HUES48 (cell line): ENCODE results near the gene GRAMD2B.
"Not testable (repeated sequence)": the region's sequence is repeated elsewhere in the genome, so short reads cannot be mapped to it uniquely, and the experiment has no call there.

ENCODE experiments used
- H3K27ac ChIP-seq: one replicate; pipeline ENCODE4 v1.7.0; 2013; ENCODE audit warnings: low read depth, low read length, inconsistent platforms
- H3K27me3 ChIP-seq: 2 replicates; pipeline ENCODE4 v1.6.1; 2013; ENCODE audit warnings: mild to moderate bottlenecking, low read length; ENCODE audit not compliant: control insufficient read depth, insufficient read depth
- H3K36me3 ChIP-seq: 2 replicates; pipeline ENCODE4 v1.6.1; 2013; ENCODE audit warnings: low read length; ENCODE audit not compliant: control insufficient read depth, insufficient read depth
- H3K4me1 ChIP-seq: 2 replicates; pipeline ENCODE4 v1.6.1; 2013; ENCODE audit warnings: mild to moderate bottlenecking, low read length; ENCODE audit not compliant: control insufficient read depth, insufficient read depth
- H3K4me3 ChIP-seq: 2 replicates; pipeline ENCODE4 v1.5.1; 2013; ENCODE audit warnings: mild to moderate bottlenecking, low read depth, low read length
- H3K9ac ChIP-seq: 2 replicates; pipeline ENCODE4 v1.6.1; 2013; ENCODE audit warnings: mild to moderate bottlenecking, low read depth, low read length, moderate library complexity
- H3K9me3 ChIP-seq: 2 replicates; pipeline ENCODE4 v1.6.1; 2013; ENCODE audit warnings: low read length; ENCODE audit not compliant: control insufficient read depth, insufficient read depth

Gene GRAMD2B

GRCh38 chr5:126390051-126390450 lies 33.2 kb upstream of the GRAMD2B start:
- Histone ChIP-seq H3K36me3 (no peaks in the 10 kb centered on the region), H3K9ac (no peak overlapping the region), H3K4me3 (no peak overlapping the region), H3K27ac (no peak overlapping the region), H3K27me3 (no peaks in the 10 kb centered on the region), H3K9me3 (no peaks in the 10 kb centered on the region), H3K4me1 (peaks cover 5% of the 10 kb centered on the region; the same call in 1 of the 2 replicates)

- Histone ChIP-seq H3K9me3 (no peaks in the 10 kb centered on the region), H3K4me3 (no peak overlapping the region), H3K27me3 (no peaks in the 10 kb centered on the region), H3K36me3 (no peaks in the 10 kb centered on the region), H3K27ac (no peak overlapping the region), H3K4me1 (0 out of 2 replicates have a peak, but pooled peaks cover 9% of the 10 kb centered on the region), H3K9ac (no peak overlapping the region)
Observed at GRCh38 chr5:126391386-126391785, 31.8 kb upstream of the GRAMD2B start.

- no peaks in the 10 kb centered on the region for H3K9me3 ChIP-seq
- H3K27me3 ChIP-seq, result no peaks in the 10 kb centered on the region
- no peak overlapping the region for H3K27ac ChIP-seq
- no peak overlapping the region for H3K9ac ChIP-seq
- H3K4me1 ChIP-seq, result 0 out of 2 replicates have a peak, but pooled peaks cover 9% of the 10 kb centered on the region
- H3K4me3 ChIP-seq, result no peak overlapping the region
- no peaks in the 10 kb centered on the region for H3K36me3 ChIP-seq
Observed at GRCh38 chr5:126394211-126394788, 28.9 kb upstream of the GRAMD2B start.

DNA sequence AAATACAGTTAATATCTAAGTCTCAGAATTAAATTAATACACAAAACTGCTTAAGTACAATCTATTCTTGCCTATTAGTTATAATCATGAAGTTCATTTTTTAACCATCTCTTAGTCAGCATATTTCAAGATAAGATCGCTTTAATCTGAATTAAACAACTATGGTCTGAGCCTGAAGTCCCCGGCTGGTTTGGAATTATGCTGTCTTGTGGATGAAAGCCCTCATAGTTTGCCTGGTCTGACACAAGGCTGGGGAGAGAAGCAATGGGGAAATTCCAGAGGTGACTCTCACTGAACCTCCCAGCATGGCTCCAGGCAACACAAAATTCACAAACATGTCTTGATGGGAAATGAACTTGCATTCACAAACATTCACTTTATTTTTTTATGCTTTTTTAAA lies 28.0 kb upstream of the GRAMD2B start:
- H3K4me1 ChIP-seq, result 0 out of 2 replicates have a peak, but pooled peaks cover 9% of the 10 kb centered on the region
- no peaks in the 10 kb centered on the region for H3K27me3 ChIP-seq
- H3K9me3 ChIP-seq, result peaks cover 7% of the 10 kb centered on the region
- no peaks in the 10 kb centered on the region for H3K36me3 ChIP-seq
- no peak overlapping the region for H3K27ac ChIP-seq
- H3K9ac ChIP-seq, result no peak overlapping the region
- H3K4me3 ChIP-seq, result no peak overlapping the region

- Histone ChIP-seq H3K9ac (no peak overlapping the region), H3K9me3 (peaks cover 12% of the 10 kb centered on the region), H3K4me1 (0 out of 2 replicates have a peak, but pooled peaks cover 9% of the 10 kb centered on the region), H3K36me3 (no peaks in the 10 kb centered on the region), H3K27ac (no peak overlapping the region), H3K27me3 (no peaks in the 10 kb centered on the region), H3K4me3 (no peak overlapping the region)
Observed at GRCh38 chr5:126395605-126396004, 27.6 kb upstream of the GRAMD2B start.

DNA sequence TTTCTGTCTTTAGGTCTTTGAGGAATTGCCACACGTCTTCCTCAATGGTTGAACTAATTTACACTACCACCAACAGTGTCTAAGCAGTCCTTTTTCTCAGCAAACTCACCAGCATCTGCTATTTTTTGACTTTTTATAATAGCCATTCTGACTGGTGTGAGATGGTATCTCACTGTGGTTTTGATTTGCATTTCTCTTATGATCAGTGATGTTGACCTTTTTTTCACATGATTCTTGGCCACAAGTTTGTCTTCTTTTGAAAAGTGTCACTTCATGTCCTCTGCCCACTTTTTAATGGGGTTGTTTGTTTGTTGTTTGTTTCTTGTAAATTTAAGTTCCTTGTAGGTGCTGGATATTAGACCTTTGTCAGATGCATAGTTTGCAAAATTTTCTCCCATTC lies 26.5 kb upstream of the GRAMD2B start:
- not testable (repeated sequence) for H3K4me3 ChIP-seq, H3K36me3 ChIP-seq, H3K9ac ChIP-seq, H3K27me3 ChIP-seq, H3K4me1 ChIP-seq, H3K27ac ChIP-seq
- H3K9me3 ChIP-seq, result peaks cover 22% of the 10 kb centered on the region

GRCh38 chr5:126398791-126399190 lies 24.4 kb upstream of the GRAMD2B start:
- H3K9me3 ChIP-seq, result peaks cover 22% of the 10 kb centered on the region
- H3K9ac ChIP-seq, result no peak overlapping the region

DNA sequence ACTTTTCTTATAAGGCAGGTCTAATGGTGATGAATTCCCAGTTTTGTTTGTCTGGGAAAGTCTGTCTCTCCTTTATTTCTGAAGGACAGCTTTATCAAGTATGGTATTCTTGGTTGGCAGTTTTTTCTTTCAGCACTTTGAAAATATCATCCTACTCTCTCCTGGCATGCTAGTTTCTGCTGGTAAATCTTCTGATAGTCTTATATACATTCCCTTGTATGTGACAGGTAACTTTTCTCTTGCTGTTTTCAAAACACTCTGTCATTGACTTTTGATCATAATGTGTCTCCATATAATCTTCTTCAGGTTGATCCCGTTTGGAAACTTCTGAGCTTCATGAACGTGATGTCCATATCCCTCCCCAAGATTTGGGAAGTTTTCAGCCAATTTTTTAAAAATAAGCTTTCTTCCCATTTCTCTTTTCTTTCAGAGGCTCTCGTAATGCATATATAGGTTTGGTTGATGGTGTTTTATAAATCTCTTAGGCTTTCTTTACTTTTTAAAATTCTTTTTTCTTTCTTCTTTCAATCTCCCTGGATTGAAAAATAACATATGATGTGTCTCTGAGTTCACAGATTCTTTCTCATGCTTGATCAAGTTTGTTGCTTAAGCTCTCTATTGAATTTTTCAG lies 22.5 kb upstream of the GRAMD2B start:
- H3K27ac ChIP-seq, result no peak overlapping the region
- no peak overlapping the region for H3K4me3 ChIP-seq
- no peaks in the 10 kb centered on the region for H3K27me3 ChIP-seq

More at GRCh38 chr5:126398791-126399190, 24.4 kb upstream of the GRAMD2B start:
- H3K27ac ChIP-seq, result no peak overlapping the region
- no peak overlapping the region for H3K4me3 ChIP-seq
- H3K4me1 ChIP-seq, result peaks cover 12% of the 10 kb centered on the region; the same call in 1 of the 2 replicates
- no peaks in the 10 kb centered on the region for H3K27me3 ChIP-seq
- no peaks in the 10 kb centered on the region for H3K36me3 ChIP-seq

GRCh38 chr5:126402621-126403555 lies 20.3 kb upstream of the GRAMD2B start:
- H3K36me3 ChIP-seq, result no peaks in the 10 kb centered on the region
- peaks cover 12% of the 10 kb centered on the region for H3K4me1 ChIP-seq
- H3K4me3 ChIP-seq, result no peak overlapping the region
- H3K27me3 ChIP-seq, result no peaks in the 10 kb centered on the region
- H3K27ac ChIP-seq, result no peak overlapping the region
- H3K9ac ChIP-seq, result no peak overlapping the region
- H3K9me3 ChIP-seq, result peaks cover 22% of the 10 kb centered on the region

More for the DNA sequence above, 22.5 kb upstream of the GRAMD2B start:
- peaks cover 22% of the 10 kb centered on the region for H3K9me3 ChIP-seq
- H3K9ac ChIP-seq, result no peak overlapping the region
- H3K36me3 ChIP-seq, result no peaks in the 10 kb centered on the region
- H3K4me1 ChIP-seq, result peaks cover 14% of the 10 kb centered on the region

GRCh38 chr5:126403876-126404275 lies 19.3 kb upstream of the GRAMD2B start:
- Histone ChIP-seq H3K27me3 (no peaks in the 10 kb centered on the region), H3K9me3 (peaks cover 22% of the 10 kb centered on the region), H3K27ac (peak overlapping the region; percentile 67), H3K4me3 (no peak overlapping the region), H3K9ac (no peak overlapping the region), H3K36me3 (no peaks in the 10 kb centered on the region), H3K4me1 (peaks cover 12% of the 10 kb centered on the region)

DNA sequence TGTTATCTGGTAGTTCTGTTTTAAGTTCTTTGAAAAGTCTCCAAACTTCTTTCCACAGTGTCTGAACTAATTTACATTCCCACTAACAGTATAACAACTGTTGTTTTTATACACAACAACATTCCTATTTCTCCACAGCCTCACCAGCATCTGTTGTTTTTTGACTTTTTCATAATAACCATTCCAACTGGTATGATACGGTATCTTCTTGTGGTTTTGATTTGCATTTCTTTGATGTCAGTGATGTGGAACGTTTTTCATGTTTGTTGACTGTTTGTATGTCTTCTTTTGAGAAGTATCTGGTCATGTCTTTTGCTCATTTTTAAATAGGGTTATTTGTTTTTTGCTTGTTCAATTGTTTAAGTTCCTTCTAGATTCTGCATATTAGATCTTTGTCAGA lies 12.6 kb upstream of the GRAMD2B start:
- H3K9ac ChIP-seq, result no peak overlapping the region
- H3K9me3 ChIP-seq, result no peaks in the 10 kb centered on the region
- H3K27ac ChIP-seq, result no peak overlapping the region

More for the DNA sequence above, 12.6 kb upstream of the GRAMD2B start:
- H3K36me3 ChIP-seq, result no peaks in the 10 kb centered on the region
- no peaks in the 10 kb centered on the region for H3K27me3 ChIP-seq
- H3K4me1 ChIP-seq, result no peaks in the 10 kb centered on the region
- H3K4me3 ChIP-seq, result no peak overlapping the region
